GM23338 (cell line): ENCODE results near the gene CALY.

Source experiments
- CREB1 ChIP-seq: fragments of 250-450 bp; sonication (Bioruptor Pico); IDR thresholded peaks from 2 replicates; pipeline ENCODE4 v1.5.0; 2020; ENCODE audit warnings: low read depth, mild to moderate bottlenecking, moderate library complexity
- EZH2 ChIP-seq: fragments of 200-600 bp; sonication (generic); IDR thresholded peaks from one replicate; pipeline ENCODE4 v1.8.0; 2017; ENCODE audit warnings: antibody characterized with exemption, mild to moderate bottlenecking, low read depth; ENCODE audit not compliant: unreplicated experiment
- EZH2phosphoT487 ChIP-seq: fragments of 200-600 bp; sonication (generic); IDR thresholded peaks from one replicate; pipeline ENCODE4 v1.8.1; 2018; ENCODE audit warnings: antibody characterized with exemption; ENCODE audit not compliant: unreplicated experiment
- JUNB ChIP-seq: IDR thresholded peaks from one replicate; pipeline ENCODE4 v1.6.1; 2016; ENCODE audit warnings: antibody characterized with exemption; ENCODE audit not compliant: unreplicated experiment
- NANOG ChIP-seq: IDR thresholded peaks from 2 replicates; pipeline ENCODE4 v1.6.1; 2016; ENCODE audit warnings: antibody characterized with exemption, borderline replicate concordance
- POLR2AphosphoS5 ChIP-seq: IDR thresholded peaks from 2 replicates; pipeline ENCODE4 v1.6.1; 2016; ENCODE audit warnings: antibody characterized with exemption, low read depth
- ZNF114 ChIP-seq: fragments of 250-450 bp; sonication (Bioruptor Pico); IDR thresholded peaks from 2 replicates; pipeline ENCODE4 v1.5.0; 2020; ENCODE audit warnings: mild to moderate bottlenecking, moderate library complexity
- ZNF331 ChIP-seq: fragments of 250-450 bp; sonication (Bioruptor Pico); IDR thresholded peaks from 2 replicates; pipeline ENCODE4 v1.5.0; 2020; ENCODE audit warnings: low read depth, mild to moderate bottlenecking, moderate library complexity
- TF ChIP-seq, protein P1 (sequence below), 2 experiments: fragments of 200-600 bp in 1 of 2; sonication (generic) in 1 of 2; conservative IDR thresholded peaks; 2 replicates each; pipeline versions ENCODE4 v1.5.1 to v1.6.1; 2016 to 2017; ENCODE audit warnings: antibody characterized with exemption in 2 of 2, low read depth in 2 of 2, mild to moderate bottlenecking in 2 of 2, moderate library complexity in 1 of 2
- TF ChIP-seq, protein P2 (sequence below): IDR thresholded peaks from one replicate; pipeline ENCODE4 v1.6.1; 2018; ENCODE audit warnings: antibody characterized with exemption; ENCODE audit not compliant: unreplicated experiment

DNA sequence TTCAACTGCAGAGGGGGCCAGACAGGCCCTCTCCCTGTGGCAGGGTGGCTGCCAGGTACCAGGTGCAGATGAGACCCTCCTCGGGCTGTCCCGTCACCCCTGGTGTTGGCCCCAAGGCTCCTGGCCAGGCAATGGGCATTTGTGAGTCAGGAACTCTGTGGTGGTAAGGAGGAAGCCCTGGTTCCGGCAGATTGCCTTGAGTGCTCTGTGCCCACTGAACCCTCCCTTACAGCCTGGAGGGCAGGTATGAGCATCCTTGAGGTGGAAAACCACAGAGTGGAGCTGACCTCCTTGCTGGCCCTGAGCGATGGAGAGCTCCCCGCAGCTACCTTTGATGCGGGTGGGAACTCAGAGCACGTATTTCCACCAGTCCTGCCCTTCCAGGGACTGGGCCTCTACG, 44.3 kb upstream of the CALY start:
- TF ChIP-seq ZNF331 (CRISPR knock-in tag) (no peak), EZH2phosphoT487 (no peak), POLR2AphosphoS5 (no peak), EZH2 (no peak), CREB1 (CRISPR knock-in tag) (no peak), NANOG (no peak), ZNF114 (CRISPR knock-in tag) (no peak), JUNB (no peak)
- TF ChIP-seq, protein P1, sequence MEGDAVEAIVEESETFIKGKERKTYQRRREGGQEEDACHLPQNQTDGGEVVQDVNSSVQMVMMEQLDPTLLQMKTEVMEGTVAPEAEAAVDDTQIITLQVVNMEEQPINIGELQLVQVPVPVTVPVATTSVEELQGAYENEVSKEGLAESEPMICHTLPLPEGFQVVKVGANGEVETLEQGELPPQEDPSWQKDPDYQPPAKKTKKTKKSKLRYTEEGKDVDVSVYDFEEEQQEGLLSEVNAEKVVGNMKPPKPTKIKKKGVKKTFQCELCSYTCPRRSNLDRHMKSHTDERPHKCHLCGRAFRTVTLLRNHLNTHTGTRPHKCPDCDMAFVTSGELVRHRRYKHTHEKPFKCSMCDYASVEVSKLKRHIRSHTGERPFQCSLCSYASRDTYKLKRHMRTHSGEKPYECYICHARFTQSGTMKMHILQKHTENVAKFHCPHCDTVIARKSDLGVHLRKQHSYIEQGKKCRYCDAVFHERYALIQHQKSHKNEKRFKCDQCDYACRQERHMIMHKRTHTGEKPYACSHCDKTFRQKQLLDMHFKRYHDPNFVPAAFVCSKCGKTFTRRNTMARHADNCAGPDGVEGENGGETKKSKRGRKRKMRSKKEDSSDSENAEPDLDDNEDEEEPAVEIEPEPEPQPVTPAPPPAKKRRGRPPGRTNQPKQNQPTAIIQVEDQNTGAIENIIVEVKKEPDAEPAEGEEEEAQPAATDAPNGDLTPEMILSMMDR (conservative IDR thresholded peaks at IDR 0.05; ENCODE audit: low read depth in 2 of 2): no peak
- TF ChIP-seq, protein P2, sequence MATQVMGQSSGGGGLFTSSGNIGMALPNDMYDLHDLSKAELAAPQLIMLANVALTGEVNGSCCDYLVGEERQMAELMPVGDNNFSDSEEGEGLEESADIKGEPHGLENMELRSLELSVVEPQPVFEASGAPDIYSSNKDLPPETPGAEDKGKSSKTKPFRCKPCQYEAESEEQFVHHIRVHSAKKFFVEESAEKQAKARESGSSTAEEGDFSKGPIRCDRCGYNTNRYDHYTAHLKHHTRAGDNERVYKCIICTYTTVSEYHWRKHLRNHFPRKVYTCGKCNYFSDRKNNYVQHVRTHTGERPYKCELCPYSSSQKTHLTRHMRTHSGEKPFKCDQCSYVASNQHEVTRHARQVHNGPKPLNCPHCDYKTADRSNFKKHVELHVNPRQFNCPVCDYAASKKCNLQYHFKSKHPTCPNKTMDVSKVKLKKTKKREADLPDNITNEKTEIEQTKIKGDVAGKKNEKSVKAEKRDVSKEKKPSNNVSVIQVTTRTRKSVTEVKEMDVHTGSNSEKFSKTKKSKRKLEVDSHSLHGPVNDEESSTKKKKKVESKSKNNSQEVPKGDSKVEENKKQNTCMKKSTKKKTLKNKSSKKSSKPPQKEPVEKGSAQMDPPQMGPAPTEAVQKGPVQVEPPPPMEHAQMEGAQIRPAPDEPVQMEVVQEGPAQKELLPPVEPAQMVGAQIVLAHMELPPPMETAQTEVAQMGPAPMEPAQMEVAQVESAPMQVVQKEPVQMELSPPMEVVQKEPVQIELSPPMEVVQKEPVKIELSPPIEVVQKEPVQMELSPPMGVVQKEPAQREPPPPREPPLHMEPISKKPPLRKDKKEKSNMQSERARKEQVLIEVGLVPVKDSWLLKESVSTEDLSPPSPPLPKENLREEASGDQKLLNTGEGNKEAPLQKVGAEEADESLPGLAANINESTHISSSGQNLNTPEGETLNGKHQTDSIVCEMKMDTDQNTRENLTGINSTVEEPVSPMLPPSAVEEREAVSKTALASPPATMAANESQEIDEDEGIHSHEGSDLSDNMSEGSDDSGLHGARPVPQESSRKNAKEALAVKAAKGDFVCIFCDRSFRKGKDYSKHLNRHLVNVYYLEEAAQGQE: no peak
